K562 (cell line): ENCODE measurements around the gene ZNF410. TPM values are rescaled to one million over a fixed set of nuclear protein-coding genes. Genes with fewer than 3 reads are reported as not detected.

Experiments used
- ATAC-seq: fragments of 200-7000 bp; cut with Tn5 transposase; 3 replicates; pipeline ENCODE4 v1.9.1; 2020; ENCODE audit warnings: moderate library complexity
- BruUV-seq: library from RNA; stranded (reverse); fragments of 400-500 nt; replicated peaks from 2 replicates; lab custom pipeline; 2021; lab: Mats Ljungman, UMichigan
- CTCF ChIA-PET: fragments of 300-600 bp; formaldehyde crosslinking; extraction: SDS; loops from one replicate; lab custom pipeline; 2021; ENCODE audit warnings: low intra/inter-chr PET ratio; lab: Yijun Ruan, JAX
- POLR2A ChIA-PET: fragments of 300-600, 350-650 bp; sonication (Branson Sonifier 250); formaldehyde crosslinking; extraction: SDS; loops from one replicate; lab custom pipeline; 2021; ENCODE audit warnings: antibody characterized with exemption, inconsistent platforms; lab: Yijun Ruan, JAX
- DNase-seq, 4 experiments: peaks; one replicate each; pipeline versions ENCODE4 v3.0.0 to v3.0.0-alpha.2; 2011 to 2018; ENCODE audit warnings: low spot score in 3 of 4, mixed read lengths in 3 of 4; ENCODE audit errors: extremely low read depth in 1 of 4
- FAIRE-seq: peaks from 2 replicates; lab custom pipeline; 2011; peaks lifted over from hg19 to GRCh38; lab: Jason Lieb, UNC
- H2AFZ ChIP-seq: 2 replicates; pipeline ENCODE4 v1.6.0; 2011; ENCODE audit warnings: low read depth, low read length, control low read depth, inconsistent platforms
- H3K27ac ChIP-seq: fragments of 200-600 bp; 3 replicates; pipeline ENCODE4 v1.8.0; 2011; ENCODE audit warnings: low read depth, mild to moderate bottlenecking, control low read depth, inconsistent platforms, low read length, moderate library complexity, mixed read lengths; ENCODE audit errors: extremely low read depth
- H3K27me3 ChIP-seq, 2 experiments: fragments of 300-600 bp in 1 of 2; 2 replicates in 1 of 2; 3 replicates in 1 of 2; pipeline versions ENCODE4 v1.6.0 to v1.8.0; 2011; ENCODE audit warnings: inconsistent platforms in 2 of 2, low read length in 2 of 2, mild to moderate bottlenecking in 1 of 2, mixed read lengths in 1 of 2, moderate library complexity in 1 of 2; ENCODE audit not compliant: control insufficient read depth in 2 of 2, insufficient read depth in 2 of 2
- H3K36me3 ChIP-seq: fragments of 300-600 bp; 3 replicates; pipeline ENCODE4 v1.8.0; 2011; ENCODE audit warnings: mild to moderate bottlenecking, low read length, inconsistent platforms; ENCODE audit not compliant: control insufficient read depth, insufficient read depth
- H3K4me1 ChIP-seq, 2 experiments: fragments of 200-600 bp in 1 of 2; replicated peaks in 1 of 2; 2 replicates in 1 of 2; 3 replicates in 1 of 2; pipeline versions ENCODE4 v1.5.1 to v1.8.0; 2011; ENCODE audit warnings: inconsistent platforms in 2 of 2, low read length in 2 of 2, mild to moderate bottlenecking in 1 of 2, mixed read lengths in 1 of 2, moderate library complexity in 1 of 2; ENCODE audit not compliant: control insufficient read depth in 2 of 2, insufficient read depth in 2 of 2
- H3K4me2 ChIP-seq: 2 replicates; pipeline ENCODE4 v1.6.1; 2011; ENCODE audit warnings: low read length, control low read depth, inconsistent platforms, mixed read lengths; ENCODE audit not compliant: insufficient read depth
- H3K4me3 ChIP-seq: fragments of 200-600 bp; sonication (generic), shearing (Covaris generic); 2 replicates; pipeline ENCODE4 v1.5.1; 2016; ENCODE audit warnings: control low read depth, inconsistent platforms
- H3K79me2 ChIP-seq: fragments of 200-600 bp; 3 replicates; pipeline ENCODE4 v1.8.0; 2011; ENCODE audit warnings: low read length, inconsistent platforms; ENCODE audit not compliant: control insufficient read depth, insufficient read depth
- H3K9ac ChIP-seq, 2 experiments: 2 replicates each; pipeline versions ENCODE4 v1.6.0 to v1.6.1; 2011; ENCODE audit warnings: low read depth in 2 of 2, low read length in 2 of 2, control low read depth in 1 of 2, inconsistent platforms in 1 of 2, mild to moderate bottlenecking in 1 of 2, mixed read lengths in 1 of 2; ENCODE audit not compliant: insufficient read depth in 1 of 2
- H3K9me1 ChIP-seq: one replicate; pipeline ENCODE4 v1.6.0; 2011; ENCODE audit warnings: inconsistent platforms, mild to moderate bottlenecking, low read length, moderate library complexity; ENCODE audit not compliant: control insufficient read depth, insufficient read depth
- H3K9me3 ChIP-seq: replicated peaks from 2 replicates; pipeline ENCODE4 v1.5.1; 2011; ENCODE audit warnings: low read depth, low read length, inconsistent platforms; ENCODE audit not compliant: control insufficient read depth, insufficient read depth
- H4K20me1 ChIP-seq: replicated peaks from 2 replicates; pipeline ENCODE4 v1.6.1; 2011; ENCODE audit warnings: low read length, inconsistent platforms, mixed read lengths; ENCODE audit not compliant: control insufficient read depth, insufficient read depth
- CREB3 ChIP-seq: fragments of 450-650 bp; conservative IDR thresholded peaks from 2 replicates; pipeline ENCODE4 v1.6.1; 2016; ENCODE audit warnings: missing genetic modification characterization, low read depth, mild to moderate bottlenecking, missing compliant biosample characterization, moderate library complexity
- DLX4 ChIP-seq: fragments of 250-450 bp; sonication (Bioruptor Pico); IDR thresholded peaks from 2 replicates; pipeline ENCODE4 v1.6.1; 2021; ENCODE audit warnings: mild to moderate bottlenecking
- FOS ChIP-seq: IDR thresholded peaks from 3 replicates; pipeline ENCODE4 v1.6.1; 2011; ENCODE audit not compliant: insufficient read length; ENCODE audit errors: extremely low read depth
- FOXM1 ChIP-seq, 2 experiments: fragments of 450-650 bp in 1 of 2; sonication (generic) in 1 of 2; formaldehyde crosslinking in 1 of 2; IDR thresholded peaks; 2 replicates each; pipeline versions ENCODE4 v1.6.1 to v1.9.0; 2017 to 2022; ENCODE audit warnings: low read depth in 2 of 2, mild to moderate bottlenecking in 2 of 2, missing genetic modification reagents in 1 of 2, moderate library complexity in 1 of 2
- NFYB ChIP-seq: IDR thresholded peaks from 2 replicates; pipeline ENCODE4 v1.6.1; 2011; ENCODE audit warnings: mild to moderate bottlenecking, moderate library complexity; ENCODE audit not compliant: insufficient read length; ENCODE audit errors: extremely low read depth
- POLR3G ChIP-seq: IDR thresholded peaks from 2 replicates; pipeline ENCODE4 v1.6.1; 2011; ENCODE audit not compliant: insufficient read length, insufficient replicate concordance; ENCODE audit errors: extremely low read depth
- PPARD ChIP-seq: fragments of 250-450 bp; sonication (Bioruptor Pico); IDR thresholded peaks from 2 replicates; pipeline ENCODE4 v1.8.0; 2022; ENCODE audit warnings: inconsistent platforms, mild to moderate bottlenecking, moderate library complexity
- RBM25 ChIP-seq: fragments of 200-400 bp; formaldehyde crosslinking; IDR thresholded peaks from 2 replicates; pipeline ENCODE4 v1.6.1; 2018; ENCODE audit warnings: low read length, low read depth, moderate library complexity; ENCODE audit not compliant: severe bottlenecking
- RFX1 ChIP-seq: fragments of 450-650 bp; IDR thresholded peaks from 2 replicates; pipeline ENCODE4 v1.6.1; 2016; ENCODE audit warnings: mild to moderate bottlenecking, moderate library complexity
- ZFP36 ChIP-seq: fragments of 150-350 bp; IDR thresholded peaks from 2 replicates; pipeline ENCODE4 v1.6.1; 2018; ENCODE audit warnings: low read length, low read depth; ENCODE audit not compliant: partially characterized antibody
- ZNF408 ChIP-seq: fragments of 250-450 bp; sonication (Bioruptor Pico); IDR thresholded peaks from 2 replicates; pipeline ENCODE4 v1.4.0; 2020; ENCODE audit warnings: low read depth, mild to moderate bottlenecking, moderate library complexity
- ZNF717 ChIP-seq: fragments of 250-450 bp; sonication (Bioruptor Pico); IDR thresholded peaks from 2 replicates; pipeline ENCODE4 v1.5.0; 2021
- ZNF76 ChIP-seq: fragments of 250-450 bp; sonication (Bioruptor Pico); IDR thresholded peaks from 2 replicates; pipeline ENCODE4 v1.4.0; 2020; ENCODE audit warnings: mild to moderate bottlenecking, moderate library complexity, borderline replicate concordance
- WGBS: fragments of 100-300 bp; shearing (Covaris generic); methylation state at CpG from one replicate; pipeline ENCODE4 v1.1.6; 2016; ENCODE audit warnings: low coverage, mixed read lengths; ENCODE audit not compliant: insufficient coverage; ENCODE audit errors: missing lambda C conversion rate; 5-methylcytosine and 5-hydroxymethylcytosine counted together
- in situ Hi-C: fragments of 300-500 bp; cut with MboI; formaldehyde crosslinking; loops from 4 replicates; pipeline ENCODE4 v1.15.0; 2018; ENCODE audit warnings: inconsistent platforms, mixed read lengths
- intact Hi-C: fragments of 100-400 bp; cut with micrococcal nuclease; formaldehyde crosslinking; loops from 2 replicates; pipeline ENCODE4 v1.14.2; 2022
- polyA plus RNA-seq, 8 experiments: library from polyadenylated mRNA; depleted of rRNA in 4 of 8; stranded (reverse) in 5 of 8; unstranded in 3 of 8; fragments of >200 nt; fragmentation: Nextera tagmentation in 2 of 8; fragmentation: Illumina TruSeq in 1 of 8; extraction: Ambion mirVana in 2 of 8; extraction: Trizol in 1 of 8; gene quantifications; 2 replicates each; pipeline versions ENCODE4 v1.2.1 to v1.2.3, GENCODE V29; 2011 to 2014; ENCODE audit warnings: inconsistent platforms in 1 of 8, missing spikeins in 1 of 8
- total RNA-seq, 7 experiments: library from RNA; depleted of rRNA in 6 of 7; stranded (reverse); fragments of >200 nt in 6 of 7; fragmentation: Illumina TruSeq in 2 of 7; extraction: Trizol in 2 of 7; gene quantifications; 2 replicates each; pipeline versions ENCODE4 v1.2.1 to v1.2.3, GENCODE V29; 2011 to 2021; ENCODE audit warnings: low replicate concordance in 1 of 7

ZNF410 gene
- total and polyA plus RNA-seq, 9 of the 15 experiments (the other 6 are each of a cell fraction or from before 2014, with no cell fraction given): 20.5 to 64.8 (median 38.7) TPM

- Histone ChIP-seq H3K79me2 (no peaks in the 10 kb centered on the region), H3K9me3 (no peaks in the 10 kb centered on the region), H3K4me3 (no peak overlapping the region), H3K9ac (no peak overlapping the region), H3K27ac (no peak overlapping the region), H3K36me3 (peaks cover 4% of the 10 kb centered on the region; the same call in 1 of the 3 replicates), H3K4me1 (no peaks in the 10 kb centered on the region; a peak in 1 of 5 replicates), H3K27me3 (no peaks in the 10 kb centered on the region), H3K9me1 (no peaks in the 10 kb centered on the region), H3K4me2 (no peak overlapping the region), H4K20me1 (no peaks in the 10 kb centered on the region), H2AFZ (no peak overlapping the region)
- TF ChIP-seq RFX1: no peak
- TF ChIP-seq DLX4: no peak
- no peak for TF ChIP-seq ZNF76 (CRISPR knock-in tag)
- ChIA-PET POLR2A (no interaction called here), CTCF (no interaction called here)
- in situ Hi-C loops: no loop called here
- FAIRE-seq (no peak), DNase-seq (no peak), ATAC-seq (no peak)
- intact Hi-C loops: no loop called here
- 69% methylated on average over 2 of the region's 3 CpGs for WGBS
- no TSS peak for BruUV-seq
Observed at GRCh38 chr14:73873660-73874059, 13.0 kb upstream of the ZNF410 start.

GRCh38 chr14:73877790-73878189 lies 8.9 kb upstream of the ZNF410 start:
- no peak overlapping the region for H2AFZ ChIP-seq
- H3K4me1 ChIP-seq: no peaks in the 10 kb centered on the region
- H3K4me2 ChIP-seq: no peak overlapping the region
- ChIA-PET CTCF (no interaction called here), POLR2A (interaction anchor here (0.8 to 1.1 kb wide), 2 partner anchors 9 to 91 kb away, joined by 3 to 6 read pairs; partner anchors contain the start of gene ZNF410)
- FAIRE-seq (no peak), DNase-seq (no peak), ATAC-seq (no peak)
- no peak overlapping the region for H3K4me3 ChIP-seq
- H4K20me1 ChIP-seq: no peaks in the 10 kb centered on the region
- H3K9me3 ChIP-seq: no peaks in the 10 kb centered on the region
- H3K9me1 ChIP-seq: no peaks in the 10 kb centered on the region
- no peak overlapping the region for H3K9ac ChIP-seq
- H3K27me3 ChIP-seq: no peaks in the 10 kb centered on the region
- 92% methylated on average over 3 of the region's 3 CpGs for WGBS
- in situ Hi-C loops: no loop called here
- H3K79me2 ChIP-seq: no peaks in the 10 kb centered on the region
- no TSS peak for BruUV-seq
- 0 out of 3 replicates have a peak, but pooled peaks cover 7% of the 10 kb centered on the region for H3K36me3 ChIP-seq
- intact Hi-C loops: no loop called here
- H3K27ac ChIP-seq: no peak overlapping the region
- TF ChIP-seq NFYB: no peak
- no peak for TF ChIP-seq POLR3G
- no peak for TF ChIP-seq CREB3 (tag)
- no peak for TF ChIP-seq PPARD (CRISPR knock-in tag)
- TF ChIP-seq ZNF408 (CRISPR knock-in tag): no peak
- no peak for TF ChIP-seq FOS
- TF ChIP-seq ZNF717 (CRISPR knock-in tag): no peak
- TF ChIP-seq ZFP36: no peak
- no peak for TF ChIP-seq FOXM1 (IDR thresholded peaks at IDR 0.05; ENCODE audit: low read depth)
- no peak for TF ChIP-seq FOXM1 (CRISPR knock-in tag; IDR thresholded peaks at IDR 0.05; ENCODE audit: low read depth)
- no peak for TF ChIP-seq RBM25
